Retinal pigment epithelial cell (primary cell): ENCODE measurements around the gene HLA-DMA.

Experiments used
- DNase-seq: peaks from one replicate; pipeline ENCODE4 v3.0.0-alpha.2; 2010; ENCODE audit warnings: low read depth
- H3K4me3 ChIP-seq: 2 replicates; pipeline ENCODE4 v1.5.1; 2011; ENCODE audit warnings: mild to moderate bottlenecking, low read length, control low read depth, moderate library complexity
- TF ChIP-seq, protein P1 (sequence below): conservative IDR thresholded peaks from 2 replicates; pipeline ENCODE4 v1.5.1; 2011; ENCODE audit warnings: low read depth, low read length, control low read depth, inconsistent platforms

HLA-DMA gene

DNA sequence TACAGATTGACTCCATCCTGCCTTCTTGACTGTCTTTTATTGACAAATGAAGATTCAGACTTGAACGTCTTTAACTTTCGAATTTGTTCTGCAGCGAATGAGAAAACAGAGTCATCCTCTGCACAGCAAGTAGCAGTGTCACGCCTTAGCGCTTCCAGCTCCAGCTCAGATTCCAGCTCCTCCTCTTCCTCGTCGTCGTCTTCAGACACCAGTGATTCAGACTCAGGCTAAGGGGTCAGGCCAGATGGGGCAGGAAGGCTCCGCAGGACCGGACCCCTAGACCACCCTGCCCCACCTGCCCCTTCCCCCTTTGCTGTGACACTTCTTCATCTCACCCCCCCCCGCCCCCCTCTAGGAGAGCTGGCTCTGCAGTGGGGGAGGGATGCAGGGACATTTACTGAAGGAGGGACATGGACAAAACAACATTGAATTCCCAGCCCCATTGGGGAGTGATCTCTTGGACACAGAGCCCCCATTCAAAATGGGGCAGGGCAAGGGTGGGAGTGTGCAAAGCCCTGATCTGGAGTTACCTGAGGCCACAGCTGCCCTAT lies 27.7 kb upstream of the HLA-DMA start:
- TF ChIP-seq, protein P1, sequence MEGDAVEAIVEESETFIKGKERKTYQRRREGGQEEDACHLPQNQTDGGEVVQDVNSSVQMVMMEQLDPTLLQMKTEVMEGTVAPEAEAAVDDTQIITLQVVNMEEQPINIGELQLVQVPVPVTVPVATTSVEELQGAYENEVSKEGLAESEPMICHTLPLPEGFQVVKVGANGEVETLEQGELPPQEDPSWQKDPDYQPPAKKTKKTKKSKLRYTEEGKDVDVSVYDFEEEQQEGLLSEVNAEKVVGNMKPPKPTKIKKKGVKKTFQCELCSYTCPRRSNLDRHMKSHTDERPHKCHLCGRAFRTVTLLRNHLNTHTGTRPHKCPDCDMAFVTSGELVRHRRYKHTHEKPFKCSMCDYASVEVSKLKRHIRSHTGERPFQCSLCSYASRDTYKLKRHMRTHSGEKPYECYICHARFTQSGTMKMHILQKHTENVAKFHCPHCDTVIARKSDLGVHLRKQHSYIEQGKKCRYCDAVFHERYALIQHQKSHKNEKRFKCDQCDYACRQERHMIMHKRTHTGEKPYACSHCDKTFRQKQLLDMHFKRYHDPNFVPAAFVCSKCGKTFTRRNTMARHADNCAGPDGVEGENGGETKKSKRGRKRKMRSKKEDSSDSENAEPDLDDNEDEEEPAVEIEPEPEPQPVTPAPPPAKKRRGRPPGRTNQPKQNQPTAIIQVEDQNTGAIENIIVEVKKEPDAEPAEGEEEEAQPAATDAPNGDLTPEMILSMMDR, result no peak
- no peak for DNase-seq
- no peak overlapping the region for H3K4me3 ChIP-seq

DNA sequence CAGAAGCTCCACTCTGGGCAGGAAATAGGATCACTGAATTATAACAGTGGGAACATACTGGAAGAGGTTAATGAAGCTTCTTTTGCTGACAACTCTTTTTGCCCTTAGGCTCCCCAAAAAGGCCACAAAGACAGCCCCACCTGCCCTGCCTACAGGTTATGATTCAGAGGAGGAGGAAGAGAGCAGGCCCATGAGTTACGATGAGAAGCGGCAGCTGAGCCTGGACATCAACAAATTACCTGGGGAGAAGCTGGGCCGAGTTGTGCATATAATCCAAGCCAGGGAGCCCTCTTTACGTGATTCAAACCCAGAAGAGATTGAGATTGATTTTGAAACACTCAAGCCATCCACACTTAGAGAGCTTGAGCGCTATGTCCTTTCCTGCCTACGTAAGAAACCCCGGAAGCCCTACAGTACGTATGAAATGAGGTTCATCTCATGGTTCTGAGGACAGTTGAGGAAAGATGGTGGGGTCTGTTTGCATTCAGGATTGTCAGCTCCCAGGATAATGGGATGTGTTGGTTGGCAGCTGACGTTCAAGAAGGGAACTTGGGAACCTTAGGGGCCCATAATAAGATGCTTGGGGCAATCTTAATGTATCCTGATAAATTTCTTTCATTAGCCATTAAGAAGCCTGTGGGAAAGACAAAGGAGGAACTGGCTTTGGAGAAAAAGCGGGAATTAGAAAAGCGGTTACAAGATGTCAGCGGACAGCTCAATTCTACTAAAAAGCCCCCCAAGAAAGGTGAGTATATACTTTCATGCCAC lies 27.0 kb upstream of the HLA-DMA start:
- TF ChIP-seq, protein P1, result no peak

DNA sequence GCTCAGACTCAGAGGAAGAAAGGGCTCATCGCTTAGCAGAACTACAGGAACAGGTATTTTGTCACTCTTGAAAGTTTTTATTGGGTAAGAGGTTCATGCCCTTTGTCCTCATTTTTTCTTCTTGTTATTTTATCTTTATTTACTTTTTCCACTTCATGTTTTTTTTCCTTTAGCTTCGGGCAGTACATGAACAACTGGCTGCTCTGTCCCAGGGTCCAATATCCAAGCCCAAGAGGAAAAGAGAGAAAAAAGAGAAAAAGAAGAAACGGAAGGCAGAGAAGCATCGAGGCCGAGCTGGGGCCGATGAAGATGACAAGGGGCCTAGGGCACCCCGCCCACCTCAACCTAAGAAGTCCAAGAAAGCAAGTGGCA lies 25.0 kb upstream of the HLA-DMA start:
- DNase-seq, result no peak
- no peak overlapping the region for H3K4me3 ChIP-seq
- TF ChIP-seq, protein P1, result no peak

More for the DNA sequence above, 27.0 kb upstream of the HLA-DMA start:
- DNase-seq, result no peak
- no peak overlapping the region for H3K4me3 ChIP-seq

DNA sequence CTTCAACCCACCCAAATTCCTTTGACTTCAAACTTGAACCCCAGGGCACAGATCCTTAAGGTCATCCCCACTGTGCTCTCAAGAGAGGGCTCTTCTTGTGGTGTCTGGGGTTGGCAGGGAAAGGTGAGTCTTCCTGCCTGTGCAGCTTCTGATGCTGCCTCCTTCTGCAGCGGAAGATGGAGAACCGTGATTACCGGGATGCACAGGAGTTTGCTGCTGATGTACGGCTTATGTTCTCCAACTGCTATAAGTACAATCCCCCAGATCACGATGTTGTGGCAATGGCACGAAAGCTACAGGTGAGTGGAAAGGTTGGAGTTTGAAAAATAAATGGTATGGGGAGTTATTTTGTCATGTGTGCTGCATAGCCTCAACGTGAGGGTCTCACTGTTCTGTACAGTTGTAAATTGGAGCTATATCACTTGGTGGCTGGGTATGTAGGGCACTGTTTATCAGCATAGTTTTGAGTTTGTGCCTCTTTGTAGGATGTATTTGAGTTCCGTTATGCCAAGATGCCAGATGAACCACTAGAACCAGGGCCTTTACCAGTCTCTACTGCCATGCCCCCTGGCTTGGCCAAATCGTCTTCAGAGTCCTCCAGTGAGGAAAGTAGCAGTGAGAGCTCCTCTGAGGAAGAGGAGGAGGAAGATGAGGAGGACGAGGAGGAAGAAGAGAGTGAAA lies 24.5 kb upstream of the HLA-DMA start:
- TF ChIP-seq, protein P1, result no peak
- H3K4me3 ChIP-seq, result no peak overlapping the region
- DNase-seq, result no peak

DNA sequence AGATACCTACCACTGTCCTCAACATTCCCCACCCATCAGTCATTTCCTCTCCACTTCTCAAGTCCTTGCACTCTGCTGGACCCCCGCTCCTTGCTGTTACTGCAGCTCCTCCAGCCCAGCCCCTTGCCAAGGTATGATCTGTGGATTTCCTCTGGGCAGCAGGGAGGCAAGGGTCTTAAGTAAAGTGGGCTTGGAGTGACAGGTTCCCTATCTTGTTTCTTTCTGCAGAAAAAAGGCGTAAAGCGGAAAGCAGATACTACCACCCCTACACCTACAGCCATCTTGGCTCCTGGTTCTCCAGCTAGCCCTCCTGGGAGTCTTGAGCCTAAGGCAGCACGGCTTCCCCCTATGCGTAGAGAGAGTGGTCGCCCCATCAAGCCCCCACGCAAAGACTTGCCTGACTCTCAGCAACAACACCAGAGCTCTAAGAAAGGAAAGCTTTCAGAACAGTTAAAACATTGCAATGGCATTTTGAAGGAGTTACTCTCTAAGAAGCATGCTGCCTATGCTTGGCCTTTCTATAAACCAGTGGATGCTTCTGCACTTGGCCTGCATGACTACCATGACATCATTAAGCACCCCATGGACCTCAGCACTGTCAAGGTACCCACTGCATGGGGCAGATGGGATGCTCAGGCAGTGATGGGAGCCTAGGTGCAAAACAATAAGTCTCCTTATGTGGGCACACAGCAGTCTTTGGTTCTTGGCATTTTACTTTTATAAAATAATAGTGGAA lies 23.6 kb upstream of the HLA-DMA start:
- H3K4me3 ChIP-seq, result peak overlapping the region; percentile 6
- TF ChIP-seq, protein P1, result no peak
- no peak for DNase-seq

DNA sequence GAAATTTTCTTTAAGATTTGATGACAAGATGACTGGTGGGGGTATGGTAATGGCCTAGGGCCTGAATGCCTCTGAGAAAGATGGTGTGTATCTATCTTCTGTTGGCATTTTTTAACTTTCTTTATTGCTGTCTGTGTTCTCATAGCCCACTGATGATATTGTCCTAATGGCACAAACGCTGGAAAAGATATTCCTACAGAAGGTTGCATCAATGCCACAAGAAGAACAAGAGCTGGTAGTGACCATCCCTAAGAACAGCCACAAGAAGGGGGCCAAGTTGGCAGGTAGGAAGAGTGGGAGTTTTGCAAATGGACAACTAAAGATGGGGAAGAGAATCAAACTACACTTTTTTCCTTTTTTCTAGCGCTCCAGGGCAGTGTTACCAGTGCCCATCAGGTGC lies 23.0 kb upstream of the HLA-DMA start:
- TF ChIP-seq, protein P1, result no peak
- DNase-seq, result no peak
- H3K4me3 ChIP-seq, result peak overlapping the region; percentile 85
